Activated CD4-positive, alpha-beta T cell treated with anti-CD3 and anti-CD28 coated beads, Interleukin-2, amount 50 U/mL, for 1 hour (primary cell): ENCODE data around the gene FBXO48.
"Not testable (repeated sequence)": the region's sequence is repeated elsewhere in the genome, so short reads cannot be mapped to it uniquely, and the experiment has no call there.

Experiments used
- DNase-seq: peaks from one replicate; pipeline ENCODE4 v3.0.0-alpha.2; 2020

The FBXO48 gene

GRCh38 chr2:68469935-68470334 is 2.8 kb upstream of the FBXO48 start:
- no peak for DNase-seq

GRCh38 chr2:68468801-68469200 is 1.7 kb upstream of the FBXO48 start:
- no peak for DNase-seq

- no peak for DNase-seq
Observed at GRCh38 chr2:68466778-68467076, 367 bp downstream of the FBXO48 start.

GRCh38 chr2:68466361-68466777 is 725 bp downstream of the FBXO48 start:
- peak; percentile 62 for DNase-seq

GRCh38 chr2:68465081-68465916 is 1.8 kb downstream of the FBXO48 start:
- DNase-seq = peak; percentile 19

- DNase-seq = no peak
Observed at GRCh38 chr2:68464651-68465050, 2.4 kb downstream of the FBXO48 start.

GRCh38 chr2:68463287-68463877 is 3.7 kb downstream of the FBXO48 start:
- DNase-seq = no peak

GRCh38 chr2:68458981-68459380 is 8.1 kb downstream of the FBXO48 start:
- DNase-seq = no peak

- DNase-seq = no peak
Observed at GRCh38 chr2:68456198-68456597, 10.9 kb downstream of the FBXO48 start.

- no peak for DNase-seq
Observed at GRCh38 chr2:68454719-68455118, 12.4 kb downstream of the FBXO48 start.

- DNase-seq = no peak
Observed at GRCh38 chr2:68453761-68454360, 13.2 kb downstream of the FBXO48 start.

- DNase-seq = no peak
Observed at GRCh38 chr2:68452158-68452900, 14.8 kb downstream of the FBXO48 start.

- DNase-seq = no peak
Observed at GRCh38 chr2:68448671-68449653, 18.1 kb downstream of the FBXO48 start.

- DNase-seq = no peak
Observed at GRCh38 chr2:68447118-68447517, 20.0 kb downstream of the FBXO48 start.

- DNase-seq = not testable (repeated sequence)
Observed at GRCh38 chr2:68446425-68446824, 20.7 kb downstream of the FBXO48 start.

- no peak for DNase-seq
Observed at GRCh38 chr2:68441994-68442322, 25.1 kb downstream of the FBXO48 start.

GRCh38 chr2:68441179-68441993 is 25.7 kb downstream of the FBXO48 start:
- DNase-seq = peak; percentile 75

GRCh38 chr2:68438455-68439303 is 28.4 kb downstream of the FBXO48 start:
- no peak for DNase-seq

GRCh38 chr2:68436270-68436669 is 30.8 kb downstream of the FBXO48 start:
- DNase-seq = no peak

GRCh38 chr2:68435615-68436014 is 31.5 kb downstream of the FBXO48 start:
- DNase-seq = no peak

- no peak for DNase-seq
Observed at GRCh38 chr2:68434981-68435380, 32.1 kb downstream of the FBXO48 start.
